ENCODE data around the gene FGB. TPM values are rescaled to one million over a fixed set of nuclear protein-coding genes. Genes with fewer than 3 reads are reported as not detected.
A peak's percentile ranks its signal among the peaks of the same experiment; 100 is the strongest.

FGB gene
- total and polyA plus RNA-seq, 2 of the 13 experiments (the other 11 are each of a cell fraction or from before 2014, with no cell fraction given): 226 to 784 TPM

DNA sequence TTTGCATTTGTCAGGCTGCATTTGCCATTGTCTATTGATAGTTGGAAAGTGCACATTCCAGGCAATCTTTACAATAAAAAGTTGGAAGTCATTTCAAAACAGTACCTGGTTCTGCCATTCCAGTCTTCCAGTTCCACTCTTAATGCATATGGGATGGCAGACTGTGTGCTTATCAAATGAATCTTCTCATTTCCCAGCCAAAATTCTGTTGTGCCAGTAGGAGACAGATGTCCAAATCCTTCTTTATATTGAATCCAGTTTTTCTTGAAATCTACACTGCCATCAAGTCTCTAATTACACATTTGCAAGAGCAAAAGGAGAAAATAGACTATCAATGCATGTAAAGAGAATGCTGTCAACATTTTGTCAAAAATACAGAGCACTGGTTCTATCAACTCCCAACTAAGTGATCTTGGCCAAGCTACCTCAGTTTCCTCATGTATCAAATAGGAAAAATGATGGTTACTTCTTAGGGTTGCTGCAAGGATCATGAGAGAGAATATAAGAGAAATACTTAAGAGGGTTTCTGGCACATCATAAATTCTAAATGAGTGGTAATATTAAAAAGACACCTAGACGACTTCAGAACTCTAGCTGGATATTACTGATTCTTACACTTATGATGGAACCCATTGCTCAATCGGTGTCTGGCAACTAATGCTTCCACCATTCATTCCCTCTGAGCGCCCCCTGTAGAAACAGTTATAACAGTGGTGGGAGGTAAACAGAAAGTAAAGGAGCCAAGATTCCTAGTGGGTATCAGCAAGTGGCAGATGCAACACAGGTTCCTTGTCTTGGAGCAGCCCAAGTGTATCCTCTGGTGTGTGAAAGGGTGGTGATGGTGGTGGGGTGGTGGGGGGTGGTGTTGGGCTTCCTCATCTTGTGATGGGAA lies 45.8 kb downstream of the FGB start:
- H2AFZ ChIP-seq (ENCODE audit: low read length): no peak overlapping the region
- in situ Hi-C loops (cut with HindIII; ENCODE audit: extremely low pct_ligation_motif_present, low pct_unique_long_range_greater_than_20kb): no loop called here
- H3K36me3 ChIP-seq (replicated peaks in 1 of 2; ENCODE audit: control insufficient read depth in 1 of 2, insufficient read depth in 2 of 2, low read length in 2 of 2): peaks cover 2 to 47% of the 10 kb centered on the region in 2 experiments; a peak in 4 of 5 replicates
- H3K4me2 ChIP-seq (ENCODE audit: low read depth, low read length): peak overlapping the region; percentile 73
- ChIA-PET CTCF (ENCODE audit: low intra/inter-chr PET ratio, low total read pairs) (interaction anchor here (1.3 kb wide), 1 partner anchor 49 kb away, joined by 3 read pairs; no protein-coding TSS in a partner anchor), POLR2A (interaction anchor here (0.8 to 15.2 kb wide), 7 partner anchors 10 to 58 kb away, joined by 3 to 468 read pairs (median 24); partner anchors contain the start of genes FGA and PLRG1)
- no TSS peak for BruUV-seq (replicated peaks)
- ATAC-seq (no peak), DNase-seq (ENCODE audit: low spot score) (peak; percentile 46), FAIRE-seq (no peak)
- no peaks in the 10 kb centered on the region for H3K27me3 ChIP-seq (ENCODE audit: control insufficient read depth in 1 of 2, insufficient read depth in 2 of 2, low read length in 2 of 2)
- intact Hi-C loops (cut with micrococcal nuclease; ENCODE audit: unreplicated experiment): no loop called here
- no peaks in the 10 kb centered on the region; the same call in 1 of the 2 replicates for H4K20me1 ChIP-seq (ENCODE audit: insufficient read depth, low read length)
- H3K9me3 ChIP-seq (ENCODE audit: low read length): no peaks in the 10 kb centered on the region
- no peak overlapping the region for H3K9ac ChIP-seq (ENCODE audit: insufficient read depth, low read depth, low read length)
- peak overlapping the region; percentile 28 for H3K27ac ChIP-seq (ENCODE audit: extremely low read length, insufficient read depth, low read length)
- peak overlapping the region; percentile 3 to 11 (median 10); a peak in 4 of 6 replicates for H3K4me3 ChIP-seq (replicated peaks in 1 of 3; ENCODE audit: insufficient read depth in 1 of 3, low read depth in 2 of 3, low read length in 3 of 3)
- WGBS (ENCODE audit: low lambda C conversion rate): 95% methylated on average over 3 of the region's 3 CpGs
- peaks cover 47% of the 10 kb centered on the region for H3K79me2 ChIP-seq (ENCODE audit: insufficient read depth, low read length)
- peaks cover 70% of the 10 kb centered on the region for H3K4me1 ChIP-seq (ENCODE audit: insufficient read depth, low read length)
- TF ChIP-seq NFIC (IDR thresholded peaks at IDR 0.05; ENCODE audit: low read length) (no peak; the same call in 1 of the 2 replicates), SSRP1 (CRISPR knock-in tag; IDR thresholded peaks at IDR 0.05) (peak; percentile 87; the same call in 1 of the 2 replicates), MED1 (CRISPR knock-in tag; IDR thresholded peaks at IDR 0.05) (0 out of 2 replicates have a peak, but pooled peaks have one; percentile 18), ATF7-NPFF (CRISPR knock-in tag; IDR thresholded peaks at IDR 0.05; ENCODE audit: low read depth) (0 out of 2 replicates have a peak, but pooled peaks have one; percentile 29), STAG1 (CRISPR knock-in tag; IDR thresholded peaks at IDR 0.05) (peak; percentile 12; the same call in 1 of the 2 replicates), SMC3 (IDR thresholded peaks at IDR 0.05; ENCODE audit: low read length) (0 out of 2 replicates have a peak, but pooled peaks have one; percentile 19), GATAD2A (CRISPR knock-in tag; IDR thresholded peaks at IDR 0.05) (peak; percentile 7), RBM22 (optimal IDR thresholded peaks at IDR 0.05; ENCODE audit: low read length) (peak; percentile 90), ZNF644 (CRISPR knock-in tag; IDR thresholded peaks at IDR 0.05; ENCODE audit: low read depth) (0 out of 2 replicates have a peak, but pooled peaks have one; percentile 67), ZNF891 (CRISPR knock-in tag; IDR thresholded peaks at IDR 0.05) (no peak), POGZ (CRISPR knock-in tag; IDR thresholded peaks at IDR 0.05) (0 out of 2 replicates have a peak, but pooled peaks have one; percentile 21), SOX13 (IDR thresholded peaks at IDR 0.05) (no peak), SOX13 (CRISPR knock-in tag; conservative IDR thresholded peaks at IDR 0.05 in 1 of 2, IDR thresholded peaks at IDR 0.05 in 1 of 2) (peak in 1 of 2 experiments; percentile 11; a peak in 1 of 4 replicates), REPIN1 (CRISPR knock-in tag; IDR thresholded peaks at IDR 0.05; ENCODE audit: borderline replicate concordance, low read depth) (peak; percentile 58; the same call in 1 of the 2 replicates), CREB1 (IDR thresholded peaks at IDR 0.05) (no peak), CREB1 (CRISPR knock-in tag; IDR thresholded peaks at IDR 0.05) (0 out of 2 replicates have a peak, but pooled peaks have one; percentile 5), NR2F2 (IDR thresholded peaks at IDR 0.05; ENCODE audit: borderline replicate concordance, low read depth) (no peak), HMG20B (CRISPR knock-in tag; conservative IDR thresholded peaks at IDR 0.05) (no peak), POLR2A (IDR thresholded peaks at IDR 0.05; ENCODE audit: insufficient read depth in 1 of 2, low read depth in 2 of 2, low read length in 2 of 2) (peak in 1 of 2 experiments; percentile 35; a peak in 1 of 4 replicates), CEBPG (CRISPR knock-in tag; IDR thresholded peaks at IDR 0.05) (peak; percentile 26; the same call in 1 of the 2 replicates), POLR2AphosphoS2 (IDR thresholded peaks at IDR 0.05; ENCODE audit: low read depth, low read length) (peak; percentile 71; the same call in 1 of the 2 replicates), POLR2AphosphoS5 (IDR thresholded peaks at IDR 0.05; ENCODE audit: low read depth, low read length) (peak; percentile 57)
- TF ChIP-seq, protein P1, sequence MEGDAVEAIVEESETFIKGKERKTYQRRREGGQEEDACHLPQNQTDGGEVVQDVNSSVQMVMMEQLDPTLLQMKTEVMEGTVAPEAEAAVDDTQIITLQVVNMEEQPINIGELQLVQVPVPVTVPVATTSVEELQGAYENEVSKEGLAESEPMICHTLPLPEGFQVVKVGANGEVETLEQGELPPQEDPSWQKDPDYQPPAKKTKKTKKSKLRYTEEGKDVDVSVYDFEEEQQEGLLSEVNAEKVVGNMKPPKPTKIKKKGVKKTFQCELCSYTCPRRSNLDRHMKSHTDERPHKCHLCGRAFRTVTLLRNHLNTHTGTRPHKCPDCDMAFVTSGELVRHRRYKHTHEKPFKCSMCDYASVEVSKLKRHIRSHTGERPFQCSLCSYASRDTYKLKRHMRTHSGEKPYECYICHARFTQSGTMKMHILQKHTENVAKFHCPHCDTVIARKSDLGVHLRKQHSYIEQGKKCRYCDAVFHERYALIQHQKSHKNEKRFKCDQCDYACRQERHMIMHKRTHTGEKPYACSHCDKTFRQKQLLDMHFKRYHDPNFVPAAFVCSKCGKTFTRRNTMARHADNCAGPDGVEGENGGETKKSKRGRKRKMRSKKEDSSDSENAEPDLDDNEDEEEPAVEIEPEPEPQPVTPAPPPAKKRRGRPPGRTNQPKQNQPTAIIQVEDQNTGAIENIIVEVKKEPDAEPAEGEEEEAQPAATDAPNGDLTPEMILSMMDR (CRISPR knock-in tag; IDR thresholded peaks at IDR 0.05): 0 out of 2 replicates have a peak, but pooled peaks have one; percentile 23
- TF ChIP-seq, protein P2, sequence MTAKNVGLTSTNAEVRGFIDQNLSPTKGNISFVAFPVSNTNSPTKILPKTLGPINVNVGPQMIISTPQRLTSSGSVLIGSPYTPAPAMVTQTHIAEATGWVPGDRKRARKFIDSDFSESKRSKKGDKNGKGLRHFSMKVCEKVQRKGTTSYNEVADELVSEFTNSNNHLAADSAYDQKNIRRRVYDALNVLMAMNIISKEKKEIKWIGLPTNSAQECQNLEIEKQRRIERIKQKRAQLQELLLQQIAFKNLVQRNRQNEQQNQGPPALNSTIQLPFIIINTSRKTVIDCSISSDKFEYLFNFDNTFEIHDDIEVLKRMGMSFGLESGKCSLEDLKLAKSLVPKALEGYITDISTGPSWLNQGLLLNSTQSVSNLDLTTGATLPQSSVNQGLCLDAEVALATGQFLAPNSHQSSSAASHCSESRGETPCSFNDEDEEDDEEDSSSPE (CRISPR knock-in tag; IDR thresholded peaks at IDR 0.05): 0 out of 2 replicates have a peak, but pooled peaks have one; percentile 7
